Liver (tissue), 9 donors: Measurements from ENCODE around the gene COBL. TPM values are rescaled to one million over a fixed set of nuclear protein-coding genes. Genes with fewer than 3 reads are reported as not detected.

ENCODE experiments used
- DNase-seq: peaks from one replicate; pipeline ENCODE4 v3.0.0-alpha.2; 2017; ENCODE audit warnings: low spot score
- H3K27ac ChIP-seq, 2 donors: one replicate each; pipeline ENCODE4 v1.7.0; 2013; ENCODE audit warnings: inconsistent platforms in 2 of 2, low read length in 2 of 2, control low read depth in 1 of 2, low read depth in 1 of 2, mild to moderate bottlenecking in 1 of 2
- H3K27me3 ChIP-seq, 4 donors: one replicate each; pipeline versions ENCODE4 v1.6.1 to v1.7.0; 2013; ENCODE audit warnings: low read length in 3 of 4, inconsistent platforms in 1 of 4, mild to moderate bottlenecking in 1 of 4, moderate library complexity in 1 of 4; ENCODE audit not compliant: control insufficient read depth in 4 of 4, insufficient read depth in 4 of 4
- H3K36me3 ChIP-seq, 4 donors: one replicate each; pipeline versions ENCODE4 v1.6.1 to v1.7.0; 2013; ENCODE audit warnings: low read length in 3 of 4, mild to moderate bottlenecking in 3 of 4, low read depth in 1 of 4, moderate library complexity in 1 of 4; ENCODE audit not compliant: control insufficient read depth in 4 of 4, insufficient read depth in 3 of 4
- H3K4me1 ChIP-seq, 4 donors: one replicate each; pipeline versions ENCODE4 v1.6.1 to v1.7.0; 2013; ENCODE audit warnings: low read length in 3 of 4, mild to moderate bottlenecking in 3 of 4, moderate library complexity in 1 of 4; ENCODE audit not compliant: control insufficient read depth in 4 of 4, insufficient read depth in 4 of 4
- H3K4me3 ChIP-seq, 3 donors: one replicate each; pipeline versions ENCODE4 v1.6.1 to v1.7.0; 2013; ENCODE audit warnings: low read length in 3 of 3, control low read depth in 1 of 3, low read depth in 1 of 3, mild to moderate bottlenecking in 1 of 3
- H3K9ac ChIP-seq, 2 donors: one replicate each; pipeline ENCODE4 v1.7.0; 2013; ENCODE audit warnings: low read length in 2 of 2, mild to moderate bottlenecking in 2 of 2, moderate library complexity in 2 of 2, control low read depth in 1 of 2, low read depth in 1 of 2
- H3K9me3 ChIP-seq, 4 donors: one replicate each; pipeline versions ENCODE4 v1.6.1 to v1.7.0; 2013; ENCODE audit warnings: low read length in 3 of 4; ENCODE audit not compliant: control insufficient read depth in 4 of 4
- EGR1 ChIP-seq, 2 donors: IDR thresholded peaks; 2 replicates each; pipeline ENCODE4 v1.6.1; 2016 to 2018; ENCODE audit warnings: antibody characterized with exemption in 2 of 2, low read depth in 2 of 2
- FOXA1 ChIP-seq: IDR thresholded peaks from 2 replicates; pipeline ENCODE4 v1.6.1; 2016; ENCODE audit warnings: antibody characterized with exemption
- FOXA2 ChIP-seq: IDR thresholded peaks from 2 replicates; pipeline ENCODE4 v1.6.1; 2016; ENCODE audit warnings: antibody characterized with exemption
- GABPA ChIP-seq, 2 donors: IDR thresholded peaks in 1 of 2; conservative IDR thresholded peaks in 1 of 2; 2 replicates each; pipeline ENCODE4 v1.6.1; 2016; ENCODE audit warnings: antibody characterized with exemption in 2 of 2, mild to moderate bottlenecking in 1 of 2, moderate library complexity in 1 of 2
- HNF4A ChIP-seq, 2 donors: conservative IDR thresholded peaks; 2 replicates each; pipeline ENCODE4 v1.6.1; 2016; ENCODE audit warnings: antibody characterized with exemption in 2 of 2, mild to moderate bottlenecking in 2 of 2
- HNF4G ChIP-seq: IDR thresholded peaks from 2 replicates; pipeline ENCODE4 v1.6.1; 2016; ENCODE audit warnings: antibody characterized with exemption
- JUND ChIP-seq, 2 donors: IDR thresholded peaks; 2 replicates each; pipeline ENCODE4 v1.6.1; 2016; ENCODE audit warnings: antibody characterized with exemption in 2 of 2
- NR2F2 ChIP-seq: IDR thresholded peaks from 2 replicates; pipeline ENCODE4 v1.6.1; 2016; ENCODE audit warnings: antibody characterized with exemption
- RAD21 ChIP-seq, 2 donors: IDR thresholded peaks; 2 replicates each; pipeline ENCODE4 v1.6.1; 2016; ENCODE audit warnings: antibody characterized with exemption in 2 of 2, mild to moderate bottlenecking in 2 of 2
- RXRA ChIP-seq, 2 donors: IDR thresholded peaks; 2 replicates each; pipeline ENCODE4 v1.6.1; 2017 to 2018; ENCODE audit warnings: antibody characterized with exemption in 2 of 2, mild to moderate bottlenecking in 1 of 2
- SP1 ChIP-seq: IDR thresholded peaks from 2 replicates; pipeline ENCODE4 v1.6.1; 2018; ENCODE audit warnings: antibody characterized with exemption, mild to moderate bottlenecking
- TAF1 ChIP-seq: conservative IDR thresholded peaks from 2 replicates; pipeline ENCODE4 v1.6.1; 2016; ENCODE audit warnings: antibody characterized with exemption, mild to moderate bottlenecking
- YY1 ChIP-seq: IDR thresholded peaks from 2 replicates; pipeline ENCODE4 v1.6.1; 2016; ENCODE audit warnings: antibody characterized with exemption, mild to moderate bottlenecking
- WGBS: extraction: QIAGEN DNeasy Blood & Tissue Kit; methylation state at CpG from one replicate; pipeline ENCODE4 v1.1.7; 2013; 5-methylcytosine and 5-hydroxymethylcytosine counted together
- polyA plus RNA-seq, 2 donors: library from polyadenylated mRNA; stranded (reverse) in 1 of 2; unstranded in 1 of 2; fragments of 200-250 nt in 1 of 2; fragments of >200 nt in 1 of 2; fragmentation: Nextera tagmentation in 1 of 2; extraction: Ambion mirVana in 1 of 2; gene quantifications; one replicate each; pipeline versions ENCODE4 v1.2.1 to v1.2.3, GENCODE V29; 2013 to 2015
- total RNA-seq, 2 donors: library from RNA; depleted of rRNA; stranded (reverse); fragments of >200 nt; gene quantifications; one replicate each; pipeline ENCODE4 v1.2.3, GENCODE V29; 2014
- TF ChIP-seq, protein P1 (sequence below): fragments of 150-350 bp; IDR thresholded peaks from 2 replicates; pipeline ENCODE4 v1.5.1; 2017; ENCODE audit warnings: improper control_type of control experiment, low read depth, low read length; ENCODE audit not compliant: missing input control
- TF ChIP-seq, protein P2 (sequence below): IDR thresholded peaks from 2 replicates; pipeline ENCODE4 v1.6.1; 2016; ENCODE audit warnings: antibody characterized with exemption
- TF ChIP-seq, protein P3 (sequence below): IDR thresholded peaks from 2 replicates; pipeline ENCODE4 v1.6.1; 2016; ENCODE audit warnings: antibody characterized with exemption
- TF ChIP-seq, protein P4 (sequence below): IDR thresholded peaks from 2 replicates; pipeline ENCODE4 v1.6.1; 2016; ENCODE audit warnings: antibody characterized with exemption
- TF ChIP-seq, protein P5 (sequence below): IDR thresholded peaks from 2 replicates; pipeline ENCODE4 v1.6.1; 2016; ENCODE audit warnings: antibody characterized with exemption, mild to moderate bottlenecking
- donor health status: healthy.
- donor health status: healthy.
- donor health status: healthy.
- donor health status: healthy.
- donor health status: healthy.

Gene COBL
- total and polyA plus RNA-seq, 4 donors: 5.8 to 18.7 (median 10.7) TPM

DNA sequence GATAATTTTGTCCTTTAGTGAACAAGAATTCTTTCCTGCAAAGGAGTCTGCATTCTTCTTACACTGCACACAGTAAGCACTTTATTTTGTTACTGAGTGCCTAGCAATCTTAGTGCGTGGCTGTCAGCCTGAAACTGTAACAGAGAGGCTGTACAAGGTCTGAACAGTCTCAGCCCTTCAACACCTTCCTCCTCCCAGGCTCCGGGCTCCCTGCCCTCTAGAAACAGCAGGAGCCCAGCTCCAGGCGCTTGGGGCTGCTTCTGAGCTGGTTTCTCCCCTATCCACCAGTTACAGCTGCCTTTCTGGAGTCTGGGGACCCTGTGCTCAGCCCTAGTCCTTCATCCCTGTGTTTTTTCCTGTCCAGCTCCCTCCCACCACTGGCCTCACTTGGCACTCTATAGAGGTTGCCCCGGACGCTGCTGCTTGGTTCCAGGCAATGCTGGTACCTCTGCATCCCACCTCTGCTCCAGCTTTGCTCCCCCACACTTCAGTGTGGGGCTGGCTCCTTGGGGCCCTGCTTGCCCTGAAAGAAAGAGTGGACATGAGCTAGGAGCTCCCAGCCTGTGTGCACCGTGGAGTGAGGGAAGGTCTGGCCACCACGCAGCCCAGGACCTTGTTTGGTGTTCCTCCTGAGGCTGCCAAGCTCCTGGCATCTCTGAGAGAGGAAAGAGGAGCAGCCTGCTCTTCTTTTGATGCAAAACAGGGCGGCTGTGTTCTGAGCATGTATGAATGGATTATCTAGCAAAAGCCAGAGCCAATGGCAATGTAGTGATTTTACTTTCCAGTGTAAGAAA, 282.7 kb downstream of the COBL start (continued):
- TF ChIP-seq, protein P1, sequence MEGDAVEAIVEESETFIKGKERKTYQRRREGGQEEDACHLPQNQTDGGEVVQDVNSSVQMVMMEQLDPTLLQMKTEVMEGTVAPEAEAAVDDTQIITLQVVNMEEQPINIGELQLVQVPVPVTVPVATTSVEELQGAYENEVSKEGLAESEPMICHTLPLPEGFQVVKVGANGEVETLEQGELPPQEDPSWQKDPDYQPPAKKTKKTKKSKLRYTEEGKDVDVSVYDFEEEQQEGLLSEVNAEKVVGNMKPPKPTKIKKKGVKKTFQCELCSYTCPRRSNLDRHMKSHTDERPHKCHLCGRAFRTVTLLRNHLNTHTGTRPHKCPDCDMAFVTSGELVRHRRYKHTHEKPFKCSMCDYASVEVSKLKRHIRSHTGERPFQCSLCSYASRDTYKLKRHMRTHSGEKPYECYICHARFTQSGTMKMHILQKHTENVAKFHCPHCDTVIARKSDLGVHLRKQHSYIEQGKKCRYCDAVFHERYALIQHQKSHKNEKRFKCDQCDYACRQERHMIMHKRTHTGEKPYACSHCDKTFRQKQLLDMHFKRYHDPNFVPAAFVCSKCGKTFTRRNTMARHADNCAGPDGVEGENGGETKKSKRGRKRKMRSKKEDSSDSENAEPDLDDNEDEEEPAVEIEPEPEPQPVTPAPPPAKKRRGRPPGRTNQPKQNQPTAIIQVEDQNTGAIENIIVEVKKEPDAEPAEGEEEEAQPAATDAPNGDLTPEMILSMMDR: no peak

DNA sequence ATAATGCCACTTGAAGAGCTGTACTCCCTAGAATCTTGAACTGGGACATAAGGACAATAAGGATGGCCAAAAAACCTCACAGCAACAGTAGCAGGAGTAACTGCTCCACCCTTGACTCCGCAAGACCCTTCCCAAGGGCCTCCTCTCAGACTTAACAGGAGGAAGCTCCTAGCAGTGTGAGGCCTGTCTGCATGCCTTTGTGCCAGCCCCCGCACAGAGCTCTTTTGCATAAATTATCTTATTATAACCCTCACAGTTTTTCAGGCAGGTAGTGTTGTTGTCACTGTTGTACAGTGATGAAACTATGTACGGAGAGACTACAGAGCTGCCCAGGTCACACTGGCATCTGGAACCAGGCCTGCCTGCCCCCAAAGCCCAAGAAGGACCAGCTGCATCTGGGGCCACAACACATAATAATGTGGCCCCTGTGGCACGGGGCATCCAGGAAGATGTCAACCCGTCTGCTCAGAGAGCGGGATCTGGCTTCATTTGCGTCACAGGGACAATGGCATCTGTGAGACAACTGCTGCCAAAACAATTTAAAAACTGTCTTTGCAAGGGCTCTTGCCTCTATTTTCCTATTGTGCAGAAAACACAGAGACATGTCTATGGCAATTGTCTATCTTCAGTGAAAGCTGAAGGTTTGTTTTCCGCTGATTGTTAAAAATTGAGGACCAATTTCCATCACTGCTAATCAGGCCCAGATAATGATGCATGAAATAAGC, 284.7 kb downstream of the COBL start:
- TF ChIP-seq, protein P2, sequence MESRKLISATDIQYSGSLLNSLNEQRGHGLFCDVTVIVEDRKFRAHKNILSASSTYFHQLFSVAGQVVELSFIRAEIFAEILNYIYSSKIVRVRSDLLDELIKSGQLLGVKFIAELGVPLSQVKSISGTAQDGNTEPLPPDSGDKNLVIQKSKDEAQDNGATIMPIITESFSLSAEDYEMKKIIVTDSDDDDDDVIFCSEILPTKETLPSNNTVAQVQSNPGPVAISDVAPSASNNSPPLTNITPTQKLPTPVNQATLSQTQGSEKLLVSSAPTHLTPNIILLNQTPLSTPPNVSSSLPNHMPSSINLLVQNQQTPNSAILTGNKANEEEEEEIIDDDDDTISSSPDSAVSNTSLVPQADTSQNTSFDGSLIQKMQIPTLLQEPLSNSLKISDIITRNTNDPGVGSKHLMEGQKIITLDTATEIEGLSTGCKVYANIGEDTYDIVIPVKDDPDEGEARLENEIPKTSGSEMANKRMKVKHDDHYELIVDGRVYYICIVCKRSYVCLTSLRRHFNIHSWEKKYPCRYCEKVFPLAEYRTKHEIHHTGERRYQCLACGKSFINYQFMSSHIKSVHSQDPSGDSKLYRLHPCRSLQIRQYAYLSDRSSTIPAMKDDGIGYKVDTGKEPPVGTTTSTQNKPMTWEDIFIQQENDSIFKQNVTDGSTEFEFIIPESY: no peak
- TF ChIP-seq JUND (IDR thresholded peaks at IDR 0.05): no peak
- TF ChIP-seq GABPA (IDR thresholded peaks at IDR 0.05 in 1 of 2, conservative IDR thresholded peaks at IDR 0.05 in 1 of 2): no peak
- TF ChIP-seq, protein P3, sequence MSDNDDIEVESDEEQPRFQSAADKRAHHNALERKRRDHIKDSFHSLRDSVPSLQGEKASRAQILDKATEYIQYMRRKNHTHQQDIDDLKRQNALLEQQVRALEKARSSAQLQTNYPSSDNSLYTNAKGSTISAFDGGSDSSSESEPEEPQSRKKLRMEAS: no peak
- TF ChIP-seq FOXA2: no peak
- TF ChIP-seq, protein P1: no peak
- TF ChIP-seq HNF4G: no peak
- no peak for TF ChIP-seq EGR1 (IDR thresholded peaks at IDR 0.05; ENCODE audit: low read depth in 2 of 2)
- TF ChIP-seq, protein P4, sequence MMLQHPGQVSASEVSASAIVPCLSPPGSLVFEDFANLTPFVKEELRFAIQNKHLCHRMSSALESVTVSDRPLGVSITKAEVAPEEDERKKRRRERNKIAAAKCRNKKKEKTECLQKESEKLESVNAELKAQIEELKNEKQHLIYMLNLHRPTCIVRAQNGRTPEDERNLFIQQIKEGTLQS: no peak
- TF ChIP-seq YY1: no peak
- TF ChIP-seq FOXA1: no peak
- TF ChIP-seq, protein P5, sequence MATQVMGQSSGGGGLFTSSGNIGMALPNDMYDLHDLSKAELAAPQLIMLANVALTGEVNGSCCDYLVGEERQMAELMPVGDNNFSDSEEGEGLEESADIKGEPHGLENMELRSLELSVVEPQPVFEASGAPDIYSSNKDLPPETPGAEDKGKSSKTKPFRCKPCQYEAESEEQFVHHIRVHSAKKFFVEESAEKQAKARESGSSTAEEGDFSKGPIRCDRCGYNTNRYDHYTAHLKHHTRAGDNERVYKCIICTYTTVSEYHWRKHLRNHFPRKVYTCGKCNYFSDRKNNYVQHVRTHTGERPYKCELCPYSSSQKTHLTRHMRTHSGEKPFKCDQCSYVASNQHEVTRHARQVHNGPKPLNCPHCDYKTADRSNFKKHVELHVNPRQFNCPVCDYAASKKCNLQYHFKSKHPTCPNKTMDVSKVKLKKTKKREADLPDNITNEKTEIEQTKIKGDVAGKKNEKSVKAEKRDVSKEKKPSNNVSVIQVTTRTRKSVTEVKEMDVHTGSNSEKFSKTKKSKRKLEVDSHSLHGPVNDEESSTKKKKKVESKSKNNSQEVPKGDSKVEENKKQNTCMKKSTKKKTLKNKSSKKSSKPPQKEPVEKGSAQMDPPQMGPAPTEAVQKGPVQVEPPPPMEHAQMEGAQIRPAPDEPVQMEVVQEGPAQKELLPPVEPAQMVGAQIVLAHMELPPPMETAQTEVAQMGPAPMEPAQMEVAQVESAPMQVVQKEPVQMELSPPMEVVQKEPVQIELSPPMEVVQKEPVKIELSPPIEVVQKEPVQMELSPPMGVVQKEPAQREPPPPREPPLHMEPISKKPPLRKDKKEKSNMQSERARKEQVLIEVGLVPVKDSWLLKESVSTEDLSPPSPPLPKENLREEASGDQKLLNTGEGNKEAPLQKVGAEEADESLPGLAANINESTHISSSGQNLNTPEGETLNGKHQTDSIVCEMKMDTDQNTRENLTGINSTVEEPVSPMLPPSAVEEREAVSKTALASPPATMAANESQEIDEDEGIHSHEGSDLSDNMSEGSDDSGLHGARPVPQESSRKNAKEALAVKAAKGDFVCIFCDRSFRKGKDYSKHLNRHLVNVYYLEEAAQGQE: no peak
- TF ChIP-seq TAF1: no peak
- no peak for TF ChIP-seq RXRA (IDR thresholded peaks at IDR 0.05)
- TF ChIP-seq RAD21 (IDR thresholded peaks at IDR 0.05): no peak
- TF ChIP-seq HNF4A (conservative IDR thresholded peaks at IDR 0.05): no peak
- no peak for TF ChIP-seq SP1
- TF ChIP-seq NR2F2: no peak
- peaks cover 4 to 35% (median 20%) of the 10 kb centered on the region in 4 donors for H3K36me3 ChIP-seq
- H3K27ac ChIP-seq: no peak overlapping the region
- H3K9me3 ChIP-seq: no peaks in the 10 kb centered on the region
- H3K4me3 ChIP-seq: no peak overlapping the region
- DNase-seq: no peak
- no peaks in the 10 kb centered on the region for H3K4me1 ChIP-seq
- no peak overlapping the region for H3K9ac ChIP-seq
- 96% methylated on average over 8 of the region's 8 CpGs for WGBS
- no peaks in the 10 kb centered on the region for H3K27me3 ChIP-seq
